Measurements from ENCODE around the gene FNDC3B.
"Not testable (repeated sequence)": the region's sequence is repeated elsewhere in the genome, so short reads cannot be mapped to it uniquely, and the experiment has no call there.

FNDC3B gene

GRCh38 chr3:172222478-172223071, 183.2 kb downstream of the FNDC3B start:
- no peak for DNase-seq

- DNase-seq = no peak
Measured at GRCh38 chr3:172223870-172224269, 184.5 kb downstream of the FNDC3B start.

- DNase-seq = no peak
Measured at GRCh38 chr3:172224560-172225214, 185.3 kb downstream of the FNDC3B start.

- DNase-seq = no peak
Measured at GRCh38 chr3:172225215-172225707, 185.9 kb downstream of the FNDC3B start.

GRCh38 chr3:172226831-172227230, 187.5 kb downstream of the FNDC3B start:
- no peak for DNase-seq

GRCh38 chr3:172227340-172228035, 188.1 kb downstream of the FNDC3B start:
- DNase-seq = no peak

GRCh38 chr3:172228036-172228415, 188.6 kb downstream of the FNDC3B start:
- no peak for DNase-seq

- DNase-seq = no peak
Measured at GRCh38 chr3:172229462-172229861, 190.1 kb downstream of the FNDC3B start.

- no peak for DNase-seq
Measured at GRCh38 chr3:172231318-172231901, 192.0 kb downstream of the FNDC3B start.

GRCh38 chr3:172232579-172233212, 193.3 kb downstream of the FNDC3B start:
- no peak for DNase-seq

- no peak for DNase-seq
Measured at GRCh38 chr3:172233474-172234277, 194.3 kb downstream of the FNDC3B start.

GRCh38 chr3:172235698-172236097, 196.3 kb downstream of the FNDC3B start:
- no peak for DNase-seq

GRCh38 chr3:172236771-172237742, 197.7 kb downstream of the FNDC3B start:
- no peak for DNase-seq

GRCh38 chr3:172238188-172238587, 198.8 kb downstream of the FNDC3B start:
- DNase-seq = no peak

GRCh38 chr3:172239218-172239790, 199.9 kb downstream of the FNDC3B start:
- DNase-seq = no peak

- no peak for DNase-seq
Measured at GRCh38 chr3:172241405-172241804, 202.0 kb downstream of the FNDC3B start.

- DNase-seq = not testable (repeated sequence)
Measured at GRCh38 chr3:172242471-172242870, 203.1 kb downstream of the FNDC3B start.

GRCh38 chr3:172243376-172243775, 204.0 kb downstream of the FNDC3B start:
- DNase-seq = not testable (repeated sequence)

- no peak for DNase-seq
Measured at GRCh38 chr3:172244011-172244410, 204.6 kb downstream of the FNDC3B start.

GRCh38 chr3:172245241-172245640, 205.9 kb downstream of the FNDC3B start:
- DNase-seq = no peak
